ENCODE results near the gene FIBIN.

The FIBIN gene

DNA sequence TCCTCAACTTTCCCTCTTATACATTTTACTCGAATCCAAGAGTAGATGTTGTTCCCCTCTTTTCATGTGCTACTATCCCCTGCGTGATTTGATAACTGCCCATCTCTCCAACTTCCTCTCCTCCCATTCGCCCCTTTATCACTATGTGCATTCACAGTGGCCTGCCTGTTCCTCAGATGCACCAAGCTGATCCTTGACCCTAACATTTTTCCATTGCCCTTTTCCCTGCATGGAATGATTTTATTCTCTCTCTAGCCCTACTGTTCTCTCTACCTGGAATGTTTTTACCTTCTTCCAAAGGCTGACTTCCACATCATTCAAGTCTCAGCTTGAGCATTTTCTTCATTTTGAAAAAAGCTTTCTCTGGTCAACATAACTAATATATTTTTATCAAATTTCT lies 31.0 kb downstream of the FIBIN start:
- DNase-seq (ENCODE audit: low read depth) = no peak

DNA sequence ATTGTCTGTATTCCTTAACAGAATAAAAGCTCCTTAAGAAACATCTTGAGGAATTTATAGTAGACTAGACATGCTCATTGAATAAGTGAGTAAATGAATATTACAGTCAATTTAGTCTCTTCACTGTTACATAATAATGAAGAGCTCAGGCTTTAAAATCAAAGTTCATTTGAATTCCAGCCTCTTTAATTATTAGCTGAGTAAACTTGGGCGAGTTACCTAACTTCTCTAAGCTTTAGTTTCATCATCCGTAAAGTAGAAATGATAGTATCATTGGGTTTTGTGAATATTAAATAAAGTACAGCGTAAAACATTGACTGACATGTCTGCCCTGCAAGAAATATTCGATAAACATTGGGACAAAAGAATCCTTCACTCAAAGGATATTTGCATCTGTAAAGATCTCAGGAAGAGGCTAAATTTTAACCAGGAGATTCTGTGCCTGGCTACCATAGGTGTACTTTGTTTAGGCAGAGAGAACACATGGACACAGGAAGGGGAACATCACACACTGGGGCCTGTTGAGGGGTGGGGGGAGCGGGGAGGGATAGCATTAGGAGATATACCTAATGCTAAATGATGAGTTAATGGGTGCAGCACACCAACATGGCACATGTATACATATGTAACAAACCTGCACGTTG lies 31.5 kb downstream of the FIBIN start:
- no peak for DNase-seq (ENCODE audit: low read depth)

DNA sequence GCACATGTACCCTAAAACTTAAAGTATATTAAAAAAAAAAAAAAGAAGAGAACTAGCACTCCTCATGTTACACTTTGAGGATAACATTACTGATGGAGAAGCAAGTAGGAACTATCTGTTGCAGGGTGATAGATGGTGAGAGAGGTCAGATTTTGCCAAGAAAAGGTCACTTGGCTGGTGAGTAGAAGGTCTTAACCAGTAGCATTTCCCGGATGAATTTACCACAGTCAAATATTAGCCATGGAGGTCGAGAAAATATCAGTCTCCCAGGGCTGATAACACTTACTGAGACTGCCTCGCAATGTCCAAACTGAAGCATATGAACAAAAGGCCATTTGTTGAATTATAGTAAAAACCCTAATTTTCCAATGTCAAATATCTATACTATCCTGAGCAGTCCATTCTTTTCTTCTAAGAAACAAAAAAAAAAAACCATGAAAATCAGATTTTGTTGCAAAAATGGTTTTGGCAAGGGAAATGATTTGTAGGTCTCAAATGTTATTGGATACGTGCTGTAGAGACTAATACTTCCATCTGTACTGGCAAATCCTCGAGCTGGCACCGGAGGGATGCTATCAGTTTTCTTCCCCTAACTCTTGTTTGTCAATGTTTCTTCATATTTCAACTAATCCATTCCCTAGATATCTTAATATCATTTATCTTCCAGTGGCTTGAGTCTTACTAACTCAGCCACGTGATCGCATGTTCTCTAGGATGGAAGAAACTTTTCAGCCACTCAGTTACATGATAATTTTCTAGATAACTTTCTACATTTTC lies 32.2 kb downstream of the FIBIN start:
- DNase-seq (ENCODE audit: low read depth) = no peak

DNA sequence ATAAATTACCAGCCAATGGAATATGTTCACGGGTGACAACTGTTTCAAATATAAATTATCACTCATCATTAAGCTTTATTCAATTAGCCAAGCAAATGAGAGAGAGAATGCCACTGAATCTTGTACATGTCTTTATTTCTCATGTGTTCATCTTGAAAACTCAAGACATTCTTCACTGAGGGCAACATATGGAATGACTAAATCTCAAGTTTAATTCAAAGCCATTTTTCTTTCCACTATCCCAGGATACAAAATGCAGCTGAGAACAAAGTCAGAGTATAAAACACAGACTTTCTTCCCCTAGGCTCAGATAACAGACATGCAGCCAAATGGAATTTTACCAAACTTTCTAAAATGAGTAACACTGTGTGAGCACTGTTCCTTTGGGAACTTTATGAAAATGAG lies 34.7 kb downstream of the FIBIN start:
- no peak for DNase-seq (ENCODE audit: low read depth)

GRCh38 chr11:27029966-27030365 lies 36.1 kb downstream of the FIBIN start:
- no peak for DNase-seq (ENCODE audit: low read depth)

GRCh38 chr11:27031754-27032153 lies 37.8 kb downstream of the FIBIN start:
- DNase-seq (ENCODE audit: low read depth) = no peak

GRCh38 chr11:27039873-27040272 lies 46.0 kb downstream of the FIBIN start:
- no peak for DNase-seq (ENCODE audit: low read depth)

DNA sequence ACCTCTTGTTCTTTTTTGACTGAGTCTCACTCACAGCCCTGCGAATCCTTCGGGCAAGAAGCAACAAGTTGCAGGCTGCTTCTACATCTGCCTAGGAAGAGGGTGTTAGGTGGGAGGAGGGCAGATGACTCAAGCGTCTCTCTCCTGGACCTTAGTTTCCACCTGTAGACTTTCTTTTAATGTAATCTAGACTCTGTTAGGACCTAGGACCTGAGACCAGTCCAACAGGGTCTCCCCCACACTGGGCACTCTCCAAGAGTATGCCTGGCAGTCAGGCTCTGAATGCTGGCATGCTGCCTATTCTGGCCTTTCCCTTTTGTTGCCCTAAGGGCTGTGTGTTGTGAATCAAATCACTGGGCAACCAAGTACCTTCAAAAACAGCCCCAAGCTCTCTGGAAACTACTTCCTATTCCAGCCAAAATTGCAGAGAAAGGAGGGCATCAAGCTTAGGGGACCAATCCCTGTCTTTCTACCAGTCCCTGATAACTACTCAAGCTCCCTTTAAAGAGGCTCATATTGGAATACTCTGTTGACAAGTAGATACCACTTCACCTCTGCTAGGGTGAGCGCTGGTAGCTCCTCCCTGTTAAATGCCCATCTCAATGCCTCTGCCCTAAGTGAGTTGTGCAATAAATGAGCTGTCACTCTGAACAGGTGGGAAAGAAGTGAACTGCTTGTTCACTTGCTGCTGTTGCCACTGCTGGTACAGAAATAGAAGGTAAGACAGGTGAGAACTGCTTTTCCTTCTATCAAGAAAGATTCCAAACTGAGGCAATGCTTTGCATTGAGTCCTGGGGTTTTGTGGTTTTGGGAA lies 46.6 kb downstream of the FIBIN start, which contains the start of gene BBOX1:
BBOX1 (plus strand) TSS at position 514 of the 814 bp plus-strand sequence. CDS start 14,616 bp downstream, outside the sequence.
- DNase-seq (ENCODE audit: low read depth) = no peak

DNA sequence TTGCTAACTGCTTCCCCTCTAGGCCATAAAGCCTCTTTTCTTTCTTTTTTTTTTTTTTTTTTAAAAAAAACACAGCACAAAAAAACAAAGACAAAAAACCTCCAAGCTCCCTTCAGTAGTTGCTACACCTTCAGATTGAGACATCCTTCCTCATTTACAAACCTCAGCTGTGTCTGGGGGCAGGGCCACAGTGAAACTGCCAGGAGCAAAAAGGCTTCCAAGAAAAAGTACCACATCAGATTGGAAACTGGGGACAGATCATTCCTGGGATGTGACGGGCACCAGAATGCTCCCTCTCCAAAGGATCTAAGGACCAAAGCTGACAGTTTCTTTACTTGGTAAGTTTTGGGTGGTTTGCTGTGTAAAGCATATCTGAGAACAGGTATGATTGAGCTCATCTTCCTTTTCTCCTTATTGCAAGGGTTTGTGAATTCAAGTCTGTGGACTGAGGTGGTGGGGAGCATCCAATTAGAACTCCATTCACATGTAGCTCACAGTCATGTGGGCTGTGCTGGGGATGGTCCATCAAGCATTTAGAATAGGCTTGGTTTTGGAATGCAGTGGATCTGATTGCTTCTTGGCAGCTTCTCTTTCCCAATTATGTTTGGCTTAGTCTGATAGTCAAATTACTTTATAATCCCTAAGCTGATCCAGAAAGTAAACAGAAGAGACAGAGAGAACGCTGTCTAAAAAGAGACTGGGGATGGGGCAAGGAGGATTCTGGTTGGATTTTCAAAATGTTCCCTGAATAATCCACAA lies 47.4 kb downstream of the FIBIN start:
- DNase-seq (ENCODE audit: low read depth) = no peak

Measured in stimulated activated CD8-positive, alpha-beta memory T cell treated with anti-CD3 and anti-CD28 coated beads, Interleukin-15, amount 100 ng/mL, for 1 hour (primary cell).